NT2/D1 (cell line): ENCODE measurements around the gene CRISPLD2.
"Not testable (repeated sequence)": the region's sequence is repeated elsewhere in the genome, so short reads cannot be mapped to it uniquely, and the experiment has no call there.

Experiments
- DNase-seq: peaks from one replicate; pipeline ENCODE4 v3.0.0-alpha.2; 2011; ENCODE audit warnings: low read depth, low spot score
- H3K27me3 ChIP-seq: 2 replicates; pipeline ENCODE4 v1.6.0; 2011; ENCODE audit warnings: mild to moderate bottlenecking; ENCODE audit not compliant: insufficient read length, insufficient read depth
- H3K36me3 ChIP-seq: 2 replicates; pipeline ENCODE4 v1.6.1; 2011; ENCODE audit warnings: mild to moderate bottlenecking, low read length, mixed read lengths; ENCODE audit not compliant: insufficient read depth, insufficient read length
- H3K4me1 ChIP-seq: 2 replicates; pipeline ENCODE4 v1.5.1; 2011; ENCODE audit not compliant: insufficient read depth, insufficient read length
- H3K4me3 ChIP-seq: 2 replicates; pipeline ENCODE4 v1.5.1; 2011; ENCODE audit warnings: low read depth; ENCODE audit not compliant: insufficient read length
- H3K9ac ChIP-seq: 2 replicates; pipeline ENCODE4 v1.6.0; 2011; ENCODE audit warnings: low read depth; ENCODE audit not compliant: insufficient read length
- H3K9me3 ChIP-seq: 2 replicates; pipeline ENCODE4 v1.5.1; 2011; ENCODE audit warnings: mild to moderate bottlenecking, low read length; ENCODE audit not compliant: insufficient read depth
- SUZ12 ChIP-seq: IDR thresholded peaks from 2 replicates; pipeline ENCODE4 v1.6.1; 2011; ENCODE audit not compliant: insufficient read length, insufficient read depth; ENCODE audit errors: extremely low read depth
- YY1 ChIP-seq: IDR thresholded peaks from 2 replicates; pipeline ENCODE4 v1.6.1; 2011; ENCODE audit not compliant: insufficient read length, insufficient read depth
- ZNF274 ChIP-seq: IDR thresholded peaks from 2 replicates; pipeline ENCODE4 v1.6.1; 2011; ENCODE audit warnings: mild to moderate bottlenecking, low read depth, low read length

CRISPLD2 gene

GRCh38 chr16:84848986-84849634, 29.3 kb downstream of the CRISPLD2 start:
- DNase-seq = no peak
- Histone ChIP-seq H3K9ac (no peak overlapping the region), H3K4me1 (peaks cover 31% of the 10 kb centered on the region), H3K9me3 (no peaks in the 10 kb centered on the region), H3K36me3 (peaks cover 14% of the 10 kb centered on the region), H3K4me3 (no peak overlapping the region), H3K27me3 (no peaks in the 10 kb centered on the region)
- TF ChIP-seq YY1 (no peak), ZNF274 (no peak), SUZ12 (no peak)

DNA sequence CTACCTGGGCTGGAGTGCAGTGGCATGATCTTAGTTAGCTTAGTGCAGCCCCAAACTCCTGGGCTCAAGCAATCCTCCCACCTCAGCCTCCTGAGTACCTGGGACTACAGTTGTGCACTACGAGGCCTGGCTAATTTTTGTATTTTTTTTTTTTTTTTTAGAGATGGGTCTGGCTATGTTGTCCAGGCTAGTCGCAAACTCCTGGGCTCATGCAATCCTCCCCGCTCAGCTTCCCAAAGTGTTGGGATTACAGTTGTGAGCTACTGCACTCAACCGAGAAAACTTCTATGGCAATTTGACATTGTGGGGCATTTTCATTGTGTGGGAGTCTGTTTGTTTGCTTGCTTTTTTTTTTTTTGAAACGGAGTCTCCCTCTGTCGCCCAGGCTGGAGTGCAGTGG, 30.0 kb downstream of the CRISPLD2 start:
- DNase-seq = no peak
- no peaks in the 10 kb centered on the region for H3K9me3 ChIP-seq
- peaks cover 14% of the 10 kb centered on the region for H3K36me3 ChIP-seq
- no peak overlapping the region for H3K4me3 ChIP-seq
- H3K9ac ChIP-seq = no peak overlapping the region
- TF ChIP-seq SUZ12 = no peak
- no peak for TF ChIP-seq ZNF274
- no peak for TF ChIP-seq YY1
- peaks cover 31% of the 10 kb centered on the region for H3K4me1 ChIP-seq
- H3K27me3 ChIP-seq = no peaks in the 10 kb centered on the region

DNA sequence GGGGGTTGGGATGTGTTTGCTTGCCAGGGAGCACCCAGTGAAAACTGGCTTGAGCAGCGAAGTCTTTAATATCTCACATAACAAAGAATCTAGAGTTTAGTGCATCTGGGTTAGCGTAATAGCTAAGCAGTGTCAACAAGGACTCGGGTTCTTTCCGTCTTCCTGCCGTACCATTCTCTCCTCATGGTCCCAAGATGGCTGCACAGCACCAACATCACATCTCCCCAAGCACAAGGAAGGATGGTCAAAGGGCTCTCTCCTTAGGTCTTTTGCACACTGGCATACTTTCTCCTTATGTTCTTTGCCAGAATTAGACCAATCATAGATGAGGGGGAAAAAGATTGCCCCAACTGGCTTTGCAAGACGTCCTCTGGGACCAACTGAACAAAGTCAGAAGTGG, 30.9 kb downstream of the CRISPLD2 start:
- no peak for TF ChIP-seq YY1
- TF ChIP-seq ZNF274 = no peak
- no peak for TF ChIP-seq SUZ12
- Histone ChIP-seq H3K9me3 (no peaks in the 10 kb centered on the region), H3K27me3 (no peaks in the 10 kb centered on the region), H3K9ac (no peak overlapping the region), H3K4me1 (peaks cover 24% of the 10 kb centered on the region), H3K4me3 (no peak overlapping the region), H3K36me3 (peaks cover 17% of the 10 kb centered on the region)
- no peak for DNase-seq

GRCh38 chr16:84851192-84852127, 31.7 kb downstream of the CRISPLD2 start:
- H3K27me3 ChIP-seq = no peaks in the 10 kb centered on the region
- DNase-seq = no peak
- TF ChIP-seq ZNF274 = no peak
- TF ChIP-seq SUZ12 = no peak
- TF ChIP-seq YY1 = no peak
- H3K36me3 ChIP-seq = peaks cover 20% of the 10 kb centered on the region
- H3K4me1 ChIP-seq = peaks cover 22% of the 10 kb centered on the region
- no peak overlapping the region for H3K4me3 ChIP-seq
- no peaks in the 10 kb centered on the region for H3K9me3 ChIP-seq
- H3K9ac ChIP-seq = no peak overlapping the region

GRCh38 chr16:84853534-84853933, 33.7 kb downstream of the CRISPLD2 start:
- TF ChIP-seq SUZ12 = no peak
- no peaks in the 10 kb centered on the region for H3K9me3 ChIP-seq
- no peak for DNase-seq
- no peaks in the 10 kb centered on the region for H3K27me3 ChIP-seq
- H3K4me1 ChIP-seq = peaks cover 13% of the 10 kb centered on the region
- H3K4me3 ChIP-seq = no peak overlapping the region
- peaks cover 20% of the 10 kb centered on the region for H3K36me3 ChIP-seq
- H3K9ac ChIP-seq = no peak overlapping the region

- Histone ChIP-seq H3K27me3 (no peaks in the 10 kb centered on the region), H3K9ac (no peak overlapping the region), H3K4me3 (no peak overlapping the region), H3K36me3 (peaks cover 18% of the 10 kb centered on the region), H3K4me1 (peaks cover 9% of the 10 kb centered on the region), H3K9me3 (peaks cover 8% of the 10 kb centered on the region)
- TF ChIP-seq ZNF274 (no peak), YY1 (no peak), SUZ12 (no peak)
- no peak for DNase-seq
Measured at GRCh38 chr16:84854759-84855158, 35.0 kb downstream of the CRISPLD2 start.

DNA sequence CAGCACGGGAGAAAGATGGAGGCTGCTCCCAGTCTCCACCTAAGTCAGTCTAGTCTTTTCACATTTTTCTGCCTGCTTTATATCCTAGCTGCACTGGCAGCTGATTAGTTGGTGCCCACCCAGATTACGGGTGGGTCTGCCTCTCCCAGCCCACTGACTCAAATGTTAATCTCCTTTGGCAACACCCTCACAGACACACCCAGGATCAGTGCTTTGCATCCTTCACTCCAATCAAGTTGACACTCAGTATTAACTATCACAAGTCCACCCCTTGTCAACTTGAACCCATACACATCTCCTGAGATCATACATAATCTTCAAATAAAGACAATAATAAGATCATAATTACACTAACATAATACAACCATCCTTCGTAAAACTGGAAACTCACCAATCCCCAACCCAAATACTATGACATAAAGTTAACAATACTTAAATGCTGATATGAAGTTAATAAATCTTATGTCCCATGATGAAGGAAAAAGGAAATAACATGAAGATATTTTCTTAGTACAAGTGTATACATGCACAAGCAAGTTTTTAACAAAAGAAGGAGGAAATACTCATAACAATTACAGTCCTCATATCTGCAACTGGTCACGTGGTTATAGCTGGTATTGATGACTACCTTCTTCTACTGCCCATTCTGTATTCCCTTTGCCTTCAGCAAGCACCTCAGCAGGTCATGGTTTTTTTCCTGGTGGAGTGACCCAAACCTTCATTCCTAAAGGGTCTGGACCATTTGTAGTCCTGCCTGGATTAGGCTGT, 35.8 kb downstream of the CRISPLD2 start:
- Histone ChIP-seq H3K36me3 (peaks cover 14% of the 10 kb centered on the region), H3K9me3 (peaks cover 17% of the 10 kb centered on the region)
- not testable (repeated sequence) for DNase-seq, H3K27me3 ChIP-seq, H3K9ac ChIP-seq, H3K4me1 ChIP-seq, H3K4me3 ChIP-seq

GRCh38 chr16:84856203-84856581, 36.4 kb downstream of the CRISPLD2 start:
- not testable (repeated sequence) for H3K4me1 ChIP-seq, DNase-seq, H3K36me3 ChIP-seq, H3K9ac ChIP-seq, H3K4me3 ChIP-seq, H3K27me3 ChIP-seq
- peaks cover 18% of the 10 kb centered on the region for H3K9me3 ChIP-seq

- not testable (repeated sequence) for H3K27me3 ChIP-seq, H3K4me1 ChIP-seq, DNase-seq, H3K4me3 ChIP-seq, H3K36me3 ChIP-seq, H3K9ac ChIP-seq
- peaks cover 18% of the 10 kb centered on the region for H3K9me3 ChIP-seq
Measured at GRCh38 chr16:84856811-84857210, 37.0 kb downstream of the CRISPLD2 start.
